ENCODE measurements around the gene N4BP2.

N4BP2 gene

GRCh38 chr4:40176602-40177001, 120.0 kb downstream of the N4BP2 start:
- H3F3A ChIP-seq (ENCODE audit: insufficient read depth, low read length) = no peaks in the 10 kb centered on the region
- H3K9me3 ChIP-seq (ENCODE audit: low read length) = no peaks in the 10 kb centered on the region
- no peaks in the 10 kb centered on the region for H3K79me2 ChIP-seq (ENCODE audit: insufficient read depth, low read length)
- no peaks in the 10 kb centered on the region for H3K27me3 ChIP-seq (ENCODE audit: insufficient read depth, low read length)
- H3K4me3 ChIP-seq (ENCODE audit: low read depth, low read length, poor library complexity, severe bottlenecking) = no peak overlapping the region
- no peak overlapping the region; the same call in 1 of the 2 replicates for H2AFZ ChIP-seq (ENCODE audit: low read length)
- no peaks in the 10 kb centered on the region for H4K20me1 ChIP-seq (ENCODE audit: insufficient read depth, low read length)
- no peaks in the 10 kb centered on the region for H3K9me2 ChIP-seq (ENCODE audit: low read depth, low read length)
- peak overlapping the region; percentile 88 for H3K9ac ChIP-seq (ENCODE audit: low read length)
- peak overlapping the region; percentile 90 for H3K4me2 ChIP-seq (ENCODE audit: low read length)
- H3K4me1 ChIP-seq (ENCODE audit: insufficient read depth, low read length, severe bottlenecking) = peaks cover 81% of the 10 kb centered on the region
- H3K36me3 ChIP-seq (ENCODE audit: insufficient read depth, low read length) = no peaks in the 10 kb centered on the region
- H3K27ac ChIP-seq (ENCODE audit: low read depth, low read length, poor library complexity, severe bottlenecking) = peak overlapping the region; percentile 100
- no peak for TF ChIP-seq EZH2 (IDR thresholded peaks at IDR 0.05; ENCODE audit: borderline replicate concordance, low read length)
- TF ChIP-seq CTCF (IDR thresholded peaks at IDR 0.05; ENCODE audit: low read length) = no peak

DNA sequence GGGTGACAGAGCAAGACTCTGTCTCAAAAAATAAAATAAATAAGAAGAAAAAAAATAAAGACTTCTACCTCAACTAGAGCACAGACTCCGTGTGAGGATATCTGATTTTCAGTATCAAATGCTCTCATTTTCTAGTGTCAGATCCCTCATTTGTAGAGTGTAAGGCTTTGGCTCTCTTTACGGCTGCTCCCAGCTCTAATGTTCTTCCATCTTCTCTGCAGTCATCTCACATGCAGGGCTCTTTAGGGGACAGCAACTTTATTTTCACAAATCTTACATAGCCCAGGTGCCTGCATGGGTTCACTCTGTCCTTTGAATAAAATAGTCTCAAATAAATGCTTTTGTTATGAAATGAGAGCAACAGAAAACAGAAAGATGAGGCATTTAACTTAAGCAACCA, 120.9 kb downstream of the N4BP2 start:
- peak overlapping the region; percentile 88 for H3K9ac ChIP-seq (ENCODE audit: low read length)
- H3K9me3 ChIP-seq (ENCODE audit: low read length) = no peaks in the 10 kb centered on the region
- no peaks in the 10 kb centered on the region for H3K9me2 ChIP-seq (ENCODE audit: low read depth, low read length)
- peaks cover 90% of the 10 kb centered on the region for H3K4me1 ChIP-seq (ENCODE audit: insufficient read depth, low read length, severe bottlenecking)
- no peaks in the 10 kb centered on the region for H3F3A ChIP-seq (ENCODE audit: insufficient read depth, low read length)
- H3K4me2 ChIP-seq (ENCODE audit: low read length) = peak overlapping the region; percentile 90
- no peaks in the 10 kb centered on the region for H3K79me2 ChIP-seq (ENCODE audit: insufficient read depth, low read length)
- no peaks in the 10 kb centered on the region for H3K36me3 ChIP-seq (ENCODE audit: insufficient read depth, low read length)
- TF ChIP-seq EZH2 (IDR thresholded peaks at IDR 0.05; ENCODE audit: borderline replicate concordance, low read length) = no peak
- no peak for TF ChIP-seq CTCF (IDR thresholded peaks at IDR 0.05; ENCODE audit: low read length)
- H3K27ac ChIP-seq (ENCODE audit: low read depth, low read length, poor library complexity, severe bottlenecking) = peak overlapping the region; percentile 100
- H4K20me1 ChIP-seq (ENCODE audit: insufficient read depth, low read length) = no peaks in the 10 kb centered on the region
- no peak overlapping the region for H2AFZ ChIP-seq (ENCODE audit: low read length)
- no peaks in the 10 kb centered on the region for H3K27me3 ChIP-seq (ENCODE audit: insufficient read depth, low read length)
- peak overlapping the region; percentile 57 for H3K4me3 ChIP-seq (ENCODE audit: low read depth, low read length, poor library complexity, severe bottlenecking)

- no peaks in the 10 kb centered on the region for H3K27me3 ChIP-seq (ENCODE audit: insufficient read depth, low read length)
- peaks cover 90% of the 10 kb centered on the region for H3K4me1 ChIP-seq (ENCODE audit: insufficient read depth, low read length, severe bottlenecking)
- H4K20me1 ChIP-seq (ENCODE audit: insufficient read depth, low read length) = no peaks in the 10 kb centered on the region
- H3K9ac ChIP-seq (ENCODE audit: low read length) = peak overlapping the region; percentile 88
- no peaks in the 10 kb centered on the region for H3K9me3 ChIP-seq (ENCODE audit: low read length)
- peak overlapping the region; percentile 57 for H3K4me3 ChIP-seq (ENCODE audit: low read depth, low read length, poor library complexity, severe bottlenecking)
- no peaks in the 10 kb centered on the region for H3K79me2 ChIP-seq (ENCODE audit: insufficient read depth, low read length)
- H3K4me2 ChIP-seq (ENCODE audit: low read length) = peak overlapping the region; percentile 90
- H3K36me3 ChIP-seq (ENCODE audit: insufficient read depth, low read length) = no peaks in the 10 kb centered on the region
- no peak overlapping the region for H2AFZ ChIP-seq (ENCODE audit: low read length)
- no peaks in the 10 kb centered on the region for H3K9me2 ChIP-seq (ENCODE audit: low read depth, low read length)
- no peak for TF ChIP-seq CTCF (IDR thresholded peaks at IDR 0.05; ENCODE audit: low read length)
- no peak for TF ChIP-seq EZH2 (IDR thresholded peaks at IDR 0.05; ENCODE audit: borderline replicate concordance, low read length)
- peak overlapping the region; percentile 100 for H3K27ac ChIP-seq (ENCODE audit: low read depth, low read length, poor library complexity, severe bottlenecking)
- peaks cover 2% of the 10 kb centered on the region for H3F3A ChIP-seq (ENCODE audit: insufficient read depth, low read length)
Observed at GRCh38 chr4:40178672-40179071, 122.0 kb downstream of the N4BP2 start.

Data from OCI-LY1 (cell line).